HCT116 (cell line): ENCODE results near the gene GNAI1. TPM values are rescaled to one million over a fixed set of nuclear protein-coding genes. Genes with fewer than 3 reads are reported as not detected.

Experiments used
- ATAC-seq: fragments of 200-7000 bp; cut with Tn5 transposase; 2 replicates; pipeline ENCODE4 v1.9.1; 2020; ENCODE audit warnings: mild to moderate bottlenecking, moderate library complexity
- BruUV-seq: library from RNA; stranded (reverse); fragments of 400-500 nt; replicated peaks from 2 replicates; lab custom pipeline; 2021; lab: Mats Ljungman, UMichigan
- CTCF ChIA-PET: fragments of 300-600 bp; sonication (Branson Sonifier 250); formaldehyde crosslinking; loops from one replicate; lab custom pipeline; 2021; ENCODE audit warnings: antibody characterized with exemption; lab: Charles Lee
- POLR2A ChIA-PET: fragments of 300-600, 350-600 bp; sonication (Branson Sonifier 250); formaldehyde crosslinking; loops from one replicate; lab custom pipeline; 2021; ENCODE audit warnings: antibody characterized with exemption; lab: Charles Lee
- RAD21 ChIA-PET, 2 experiments: fragments of 300-600 bp; sonication (Branson Sonifier 250); formaldehyde crosslinking; loops; one replicate each; lab custom pipeline; 2023; ENCODE audit warnings: low total read pairs in 2 of 2; ENCODE audit not compliant: uncharacterized antibody in 2 of 2, unreplicated experiment in 2 of 2, low non-redundant PET in 1 of 2; lab: Charles Lee
- DNase-seq: peaks from one replicate; pipeline ENCODE4 v3.0.0-alpha.2; 2010; ENCODE audit warnings: low read depth, low spot score
- H2AFZ ChIP-seq: fragments of 200-600 bp; shearing (Covaris generic), sonication (generic); 2 replicates; pipeline ENCODE4 v1.6.1; 2017; ENCODE audit warnings: low read depth, mixed run types, mixed read lengths, antibody characterized with exemption, low read length; ENCODE audit not compliant: poor library complexity, severe bottlenecking
- H3K27ac ChIP-seq: 2 replicates; pipeline ENCODE4 v1.5.1; 2012; ENCODE audit warnings: low read depth, low read length
- H3K27me3 ChIP-seq: fragments of 200-600 bp; sonication (generic); 2 replicates; pipeline ENCODE4 v1.6.1; 2016; ENCODE audit warnings: mixed run types, low read length, mixed read lengths; ENCODE audit not compliant: insufficient read depth
- H3K36me3 ChIP-seq, 2 experiments: fragments of 200-500 bp in 1 of 2; fragments of 200-600 bp in 1 of 2; sonication (Bioruptor generic) in 1 of 2; sonication (generic) in 1 of 2; 2 replicates each; pipeline versions ENCODE4 v1.5.1 to v1.6.1; 2014 to 2016; ENCODE audit warnings: low read length in 2 of 2, inconsistent platforms in 1 of 2, mixed read lengths in 1 of 2, mixed run types in 1 of 2; ENCODE audit not compliant: insufficient read depth in 2 of 2, control insufficient read depth in 1 of 2
- H3K4me1 ChIP-seq, 2 experiments: fragments of 200-600 bp in 1 of 2; sonication (generic) in 1 of 2; 2 replicates each; pipeline versions ENCODE4 v1.5.1 to v1.6.1; 2012 to 2017; ENCODE audit warnings: low read length in 2 of 2, inconsistent platforms in 1 of 2, mild to moderate bottlenecking in 1 of 2, mixed read lengths in 1 of 2, mixed run types in 1 of 2, moderate library complexity in 1 of 2; ENCODE audit not compliant: insufficient read depth in 2 of 2, control insufficient read depth in 1 of 2
- H3K4me2 ChIP-seq: fragments of 200-600 bp; sonication (generic); 2 replicates; pipeline ENCODE4 v1.6.1; 2017; ENCODE audit warnings: mixed run types, low read length, mixed read lengths
- H3K4me3 ChIP-seq, 2 experiments: fragments of 200-600 bp in 1 of 2; sonication (generic) in 1 of 2; replicated peaks in 1 of 2; 2 replicates each; pipeline ENCODE4 v1.5.1; 2011 to 2016; ENCODE audit warnings: low read length in 2 of 2, control low read depth in 1 of 2, low read depth in 1 of 2, mild to moderate bottlenecking in 1 of 2, mixed read lengths in 1 of 2, mixed run types in 1 of 2
- H3K79me2 ChIP-seq: fragments of 200-600 bp; sonication (generic); 2 replicates; pipeline ENCODE4 v1.6.1; 2017; ENCODE audit warnings: mild to moderate bottlenecking, mixed run types, low read length, moderate library complexity, mixed read lengths; ENCODE audit not compliant: insufficient read depth
- H3K9ac ChIP-seq: fragments of 200-600 bp; sonication (generic); 2 replicates; pipeline ENCODE4 v1.6.1; 2016; ENCODE audit warnings: low read length, mixed read lengths
- H3K9me2 ChIP-seq: fragments of 200-600 bp; sonication (generic), shearing (Covaris generic); 2 replicates; pipeline ENCODE4 v1.6.1; 2017; ENCODE audit warnings: mixed run types, mild to moderate bottlenecking, moderate library complexity; ENCODE audit not compliant: insufficient read depth
- H3K9me3 ChIP-seq, 2 experiments: fragments of 200-500 bp in 1 of 2; fragments of 200-600 bp in 1 of 2; sonication (Bioruptor generic) in 1 of 2; sonication (generic) in 1 of 2; 2 replicates each; pipeline ENCODE4 v1.6.1; 2014 to 2017; ENCODE audit warnings: low read length in 2 of 2, mixed read lengths in 2 of 2, inconsistent platforms in 1 of 2, low read depth in 1 of 2, mild to moderate bottlenecking in 1 of 2, mixed run types in 1 of 2, moderate library complexity in 1 of 2; ENCODE audit not compliant: control insufficient read depth in 1 of 2, insufficient read depth in 1 of 2
- H4K20me1 ChIP-seq: fragments of 200-600 bp; sonication (generic), shearing (Covaris generic); 2 replicates; pipeline ENCODE4 v1.6.1; 2017; ENCODE audit warnings: mixed run types, mild to moderate bottlenecking, moderate library complexity; ENCODE audit not compliant: insufficient read depth
- CEBPB ChIP-seq: IDR thresholded peaks from 2 replicates; pipeline ENCODE4 v1.6.1; 2012; ENCODE audit warnings: low read depth
- CTCF ChIP-seq, 3 experiments: fragments of 200-600 bp in 1 of 3; sonication (generic) in 1 of 3; IDR thresholded peaks in 2 of 3; conservative IDR thresholded peaks in 1 of 3; 2 replicates each; pipeline ENCODE4 v1.5.1; 2012 to 2017; ENCODE audit warnings: low read depth in 2 of 3, low read length in 2 of 3, antibody characterized with exemption in 1 of 3, borderline replicate concordance in 1 of 3, control low read depth in 1 of 3, mild to moderate bottlenecking in 1 of 3, mixed read lengths in 1 of 3, mixed run types in 1 of 3, moderate library complexity in 1 of 3; ENCODE audit not compliant: insufficient read depth in 1 of 3
- EGR1 ChIP-seq: IDR thresholded peaks from 2 replicates; pipeline ENCODE4 v1.6.1; 2012; ENCODE audit warnings: low read depth
- ELF1 ChIP-seq: IDR thresholded peaks from 2 replicates; pipeline ENCODE4 v1.6.1; 2012; ENCODE audit warnings: low read depth, borderline replicate concordance
- EZH2 ChIP-seq: fragments of 200-600 bp; sonication (generic); IDR thresholded peaks from 2 replicates; pipeline ENCODE4 v1.6.1; 2017; ENCODE audit warnings: antibody characterized with exemption, mixed run types
- EZH2phosphoT487 ChIP-seq: fragments of 200-600 bp; IDR thresholded peaks from 2 replicates; pipeline ENCODE4 v1.6.1; 2018; ENCODE audit warnings: antibody characterized with exemption, borderline replicate concordance
- FOSL1 ChIP-seq: IDR thresholded peaks from 2 replicates; pipeline ENCODE4 v1.6.1; 2012; ENCODE audit warnings: low read depth
- JUND ChIP-seq: IDR thresholded peaks from 2 replicates; pipeline ENCODE4 v1.6.1; 2012
- RAD21 ChIP-seq: IDR thresholded peaks from 2 replicates; pipeline ENCODE4 v1.6.1; 2012; ENCODE audit warnings: low read depth, mild to moderate bottlenecking
- TCF7L2 ChIP-seq: IDR thresholded peaks from 2 replicates; pipeline ENCODE4 v1.7.0; 2011; ENCODE audit warnings: borderline replicate concordance, inconsistent platforms; ENCODE audit not compliant: insufficient read depth, insufficient read length; ENCODE audit errors: extremely low read depth
- ZFX ChIP-seq: fragments of 450-650 bp; IDR thresholded peaks from 2 replicates; pipeline ENCODE4 v1.6.1; 2017
- ZNF274 ChIP-seq: fragments of 200-500 bp; sonication (Bioruptor generic); IDR thresholded peaks from 2 replicates; pipeline ENCODE4 v1.6.1; 2014; ENCODE audit warnings: mild to moderate bottlenecking, low read depth, low read length, inconsistent platforms
- intact Hi-C: fragments of 100-400 bp; cut with micrococcal nuclease; formaldehyde crosslinking; loops from 2 replicates; pipeline ENCODE4 v1.10.0; 2022
- total RNA-seq: library from RNA; stranded (reverse); gene quantifications from one replicate; pipeline ENCODE4 v1.2.1, GENCODE V29; 2021; ENCODE audit not compliant: unreplicated experiment
- TF ChIP-seq, protein P1 (sequence below): IDR thresholded peaks from 2 replicates; pipeline ENCODE4 v1.6.1; 2012; ENCODE audit warnings: low read depth
- TF ChIP-seq, protein P2 (sequence below): IDR thresholded peaks from 2 replicates; pipeline ENCODE4 v1.6.1; 2011; ENCODE audit warnings: mild to moderate bottlenecking, low read length, moderate library complexity; ENCODE audit not compliant: insufficient replicate concordance; ENCODE audit errors: extremely low read depth
- TF ChIP-seq, protein P3 (sequence below): IDR thresholded peaks from 2 replicates; pipeline ENCODE4 v1.6.1; 2012

Gene GNAI1
- total RNA-seq, 1 experiment from 2014 or later: 148 TPM

DNA sequence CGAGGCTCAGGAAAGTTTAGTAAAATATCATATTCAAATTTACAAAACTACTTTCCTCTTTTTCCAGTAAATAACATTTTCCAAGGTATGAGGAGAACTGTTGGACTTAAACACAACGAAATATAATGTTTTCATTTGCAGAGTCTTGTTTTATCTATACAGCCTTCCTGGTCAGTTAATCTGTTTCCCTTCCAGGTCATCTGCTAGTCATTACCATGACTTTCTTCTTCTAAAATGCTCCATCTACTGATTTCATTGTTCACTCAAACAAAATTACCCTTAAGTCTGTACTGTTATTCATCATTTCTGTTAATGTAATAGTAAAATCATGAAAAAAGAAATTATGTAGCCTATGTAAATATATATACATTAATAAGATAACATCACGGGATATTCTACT lies 69.8 kb downstream of the GNAI1 start:
- H3K79me2 ChIP-seq: peaks cover 100% of the 10 kb centered on the region
- CTCF ChIA-PET: no interaction called here
- POLR2A ChIA-PET: no interaction called here
- intact Hi-C loops: no loop called here
- H3K27ac ChIP-seq: no peak overlapping the region
- no peak overlapping the region for H3K4me3 ChIP-seq
- no peak overlapping the region for H3K9ac ChIP-seq
- H3K4me2 ChIP-seq: no peak overlapping the region
- no peaks in the 10 kb centered on the region for H3K9me2 ChIP-seq
- H3K4me1 ChIP-seq: no peaks in the 10 kb centered on the region
- peaks cover 38 to 60% of the 10 kb centered on the region in 2 experiments for H3K36me3 ChIP-seq
- peaks cover 5% of the 10 kb centered on the region; the same call in 1 of the 2 replicates for H4K20me1 ChIP-seq
- RAD21 ChIA-PET: no interaction called here
- TF ChIP-seq, protein P1, sequence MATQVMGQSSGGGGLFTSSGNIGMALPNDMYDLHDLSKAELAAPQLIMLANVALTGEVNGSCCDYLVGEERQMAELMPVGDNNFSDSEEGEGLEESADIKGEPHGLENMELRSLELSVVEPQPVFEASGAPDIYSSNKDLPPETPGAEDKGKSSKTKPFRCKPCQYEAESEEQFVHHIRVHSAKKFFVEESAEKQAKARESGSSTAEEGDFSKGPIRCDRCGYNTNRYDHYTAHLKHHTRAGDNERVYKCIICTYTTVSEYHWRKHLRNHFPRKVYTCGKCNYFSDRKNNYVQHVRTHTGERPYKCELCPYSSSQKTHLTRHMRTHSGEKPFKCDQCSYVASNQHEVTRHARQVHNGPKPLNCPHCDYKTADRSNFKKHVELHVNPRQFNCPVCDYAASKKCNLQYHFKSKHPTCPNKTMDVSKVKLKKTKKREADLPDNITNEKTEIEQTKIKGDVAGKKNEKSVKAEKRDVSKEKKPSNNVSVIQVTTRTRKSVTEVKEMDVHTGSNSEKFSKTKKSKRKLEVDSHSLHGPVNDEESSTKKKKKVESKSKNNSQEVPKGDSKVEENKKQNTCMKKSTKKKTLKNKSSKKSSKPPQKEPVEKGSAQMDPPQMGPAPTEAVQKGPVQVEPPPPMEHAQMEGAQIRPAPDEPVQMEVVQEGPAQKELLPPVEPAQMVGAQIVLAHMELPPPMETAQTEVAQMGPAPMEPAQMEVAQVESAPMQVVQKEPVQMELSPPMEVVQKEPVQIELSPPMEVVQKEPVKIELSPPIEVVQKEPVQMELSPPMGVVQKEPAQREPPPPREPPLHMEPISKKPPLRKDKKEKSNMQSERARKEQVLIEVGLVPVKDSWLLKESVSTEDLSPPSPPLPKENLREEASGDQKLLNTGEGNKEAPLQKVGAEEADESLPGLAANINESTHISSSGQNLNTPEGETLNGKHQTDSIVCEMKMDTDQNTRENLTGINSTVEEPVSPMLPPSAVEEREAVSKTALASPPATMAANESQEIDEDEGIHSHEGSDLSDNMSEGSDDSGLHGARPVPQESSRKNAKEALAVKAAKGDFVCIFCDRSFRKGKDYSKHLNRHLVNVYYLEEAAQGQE: no peak
- no peak for TF ChIP-seq CEBPB
- TF ChIP-seq ZNF274: no peak
- TF ChIP-seq RAD21: no peak
- TF ChIP-seq ELF1: no peak
- TF ChIP-seq, protein P2, sequence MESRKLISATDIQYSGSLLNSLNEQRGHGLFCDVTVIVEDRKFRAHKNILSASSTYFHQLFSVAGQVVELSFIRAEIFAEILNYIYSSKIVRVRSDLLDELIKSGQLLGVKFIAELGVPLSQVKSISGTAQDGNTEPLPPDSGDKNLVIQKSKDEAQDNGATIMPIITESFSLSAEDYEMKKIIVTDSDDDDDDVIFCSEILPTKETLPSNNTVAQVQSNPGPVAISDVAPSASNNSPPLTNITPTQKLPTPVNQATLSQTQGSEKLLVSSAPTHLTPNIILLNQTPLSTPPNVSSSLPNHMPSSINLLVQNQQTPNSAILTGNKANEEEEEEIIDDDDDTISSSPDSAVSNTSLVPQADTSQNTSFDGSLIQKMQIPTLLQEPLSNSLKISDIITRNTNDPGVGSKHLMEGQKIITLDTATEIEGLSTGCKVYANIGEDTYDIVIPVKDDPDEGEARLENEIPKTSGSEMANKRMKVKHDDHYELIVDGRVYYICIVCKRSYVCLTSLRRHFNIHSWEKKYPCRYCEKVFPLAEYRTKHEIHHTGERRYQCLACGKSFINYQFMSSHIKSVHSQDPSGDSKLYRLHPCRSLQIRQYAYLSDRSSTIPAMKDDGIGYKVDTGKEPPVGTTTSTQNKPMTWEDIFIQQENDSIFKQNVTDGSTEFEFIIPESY: no peak
- no peak for TF ChIP-seq ZFX
- TF ChIP-seq EGR1: no peak
- no peak for TF ChIP-seq EZH2phosphoT487
- TF ChIP-seq EZH2: no peak
- TF ChIP-seq, protein P3, sequence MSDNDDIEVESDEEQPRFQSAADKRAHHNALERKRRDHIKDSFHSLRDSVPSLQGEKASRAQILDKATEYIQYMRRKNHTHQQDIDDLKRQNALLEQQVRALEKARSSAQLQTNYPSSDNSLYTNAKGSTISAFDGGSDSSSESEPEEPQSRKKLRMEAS: no peak
- TF ChIP-seq FOSL1: no peak
- TF ChIP-seq TCF7L2: no peak
- TF ChIP-seq CTCF (IDR thresholded peaks at IDR 0.05 in 2 of 3, conservative IDR thresholded peaks at IDR 0.05 in 1 of 3; ENCODE audit: borderline replicate concordance in 1 of 3, insufficient read depth in 1 of 3, low read depth in 2 of 3, low read length in 2 of 3): no peak
- TF ChIP-seq JUND: no peak
- no peak overlapping the region for H2AFZ ChIP-seq
- no peaks in the 10 kb centered on the region for H3K27me3 ChIP-seq
- ATAC-seq (no peak), DNase-seq (no peak)
- H3K9me3 ChIP-seq: no peaks in the 10 kb centered on the region
- no TSS peak for BruUV-seq
